CD4-positive, alpha-beta T cell (primary cell): ENCODE measurements around the gene SLC38A10. TPM values are rescaled to one million over a fixed set of nuclear protein-coding genes. Genes with fewer than 3 reads are reported as not detected.

ENCODE experiments used
- ATAC-seq: fragments of 200-7000 bp; cut with Tn5 transposase; one replicate; pipeline ENCODE4 v1.10.0; 2022; ENCODE audit warnings: mild to moderate bottlenecking; ENCODE audit not compliant: poor library complexity
- CTCF ChIA-PET: fragments of 350-600 bp; sonication (Branson Sonifier 250); formaldehyde crosslinking; loops from one replicate; lab custom pipeline; 2021; ENCODE audit warnings: antibody characterized with exemption, inconsistent platforms; lab: Charles Lee
- POLR2A ChIA-PET: fragments of 350-600 bp; sonication (Branson Sonifier 250); formaldehyde crosslinking; loops from one replicate; lab custom pipeline; 2021; ENCODE audit warnings: antibody characterized with exemption, inconsistent platforms; lab: Charles Lee
- DNase-seq, 14 experiments: peaks; one replicate each; pipeline ENCODE4 v3.0.0-alpha.2; 2013 to 2020; ENCODE audit warnings: mixed read lengths in 2 of 14
- H3K27ac ChIP-seq, 2 donors: one replicate each; pipeline versions ENCODE4 v1.5.1 to v1.7.0; 2013; ENCODE audit warnings: low read length in 2 of 2, low read depth in 1 of 2, mild to moderate bottlenecking in 1 of 2
- H3K27me3 ChIP-seq, 2 experiments: 1 replicate in 1 of 2; 2 replicates in 1 of 2; pipeline versions ENCODE4 v1.6.1 to v1.7.0; 2013; ENCODE audit warnings: low read length in 2 of 2, control low read depth in 1 of 2, mild to moderate bottlenecking in 1 of 2, moderate library complexity in 1 of 2; ENCODE audit not compliant: insufficient read depth in 2 of 2, control insufficient read depth in 1 of 2
- H3K36me3 ChIP-seq: one replicate; pipeline ENCODE4 v1.6.1; 2013; ENCODE audit warnings: low read length, control low read depth; ENCODE audit not compliant: insufficient read depth
- H3K4me1 ChIP-seq: one replicate; pipeline ENCODE4 v1.6.1; 2013; ENCODE audit warnings: low read length, control low read depth; ENCODE audit not compliant: insufficient read depth
- H3K4me3 ChIP-seq: one replicate; pipeline ENCODE4 v1.5.1; 2013; ENCODE audit warnings: mild to moderate bottlenecking, low read length, moderate library complexity
- H3K9me3 ChIP-seq, 2 experiments: 1 replicate in 1 of 2; 2 replicates in 1 of 2; pipeline versions ENCODE4 v1.6.1 to v1.7.0; 2013; ENCODE audit warnings: low read length in 2 of 2, mild to moderate bottlenecking in 2 of 2, control low read depth in 1 of 2, moderate library complexity in 1 of 2; ENCODE audit not compliant: control insufficient read depth in 1 of 2, insufficient read depth in 1 of 2
- H3K27ac Mint-ChIP-seq: one replicate; pipeline ENCODE4 v1.8.0; 2020; ENCODE audit warnings: mixed read lengths
- H3K27me3 Mint-ChIP-seq: one replicate; pipeline ENCODE4 v1.8.0; 2021; ENCODE audit warnings: mixed read lengths
- H3K36me3 Mint-ChIP-seq: one replicate; pipeline ENCODE4 v1.8.0; 2021; ENCODE audit warnings: low read depth, mixed read lengths
- H3K4me1 Mint-ChIP-seq: one replicate; pipeline ENCODE4 v1.8.0; 2021; ENCODE audit warnings: low read depth, mixed read lengths
- H3K4me3 Mint-ChIP-seq: one replicate; pipeline ENCODE4 v1.8.0; 2020; ENCODE audit warnings: mild to moderate bottlenecking, mixed read lengths
- H3K9me3 Mint-ChIP-seq: one replicate; pipeline ENCODE4 v1.8.0; 2020; ENCODE audit warnings: mixed read lengths
- CTCF ChIP-seq: fragments of 200-600 bp; IDR thresholded peaks from one replicate; pipeline ENCODE4 v1.8.0; 2022; ENCODE audit warnings: antibody characterized with exemption, mild to moderate bottlenecking
- intact Hi-C, 2 experiments: fragments of 100-400 bp; cut with DNase I in 1 of 2; cut with micrococcal nuclease in 1 of 2; formaldehyde crosslinking; loops; one replicate each; pipeline versions ENCODE4 v1.15.1 to v1.9.0; 2023 to 2025; cut with DNase I, micrococcal nuclease
- total RNA-seq, 174 experiments: library from RNA in 2 of 174; stranded (reverse) in 2 of 174; gene quantifications; one replicate each; pipeline ENCODE4 v1.2.3 and lab custom pipeline; 2021 to 2026

Gene SLC38A10
- total RNA-seq, 2 experiments from 2014 or later: 22.8 to 26.4 TPM

GRCh38 chr17:81285179-81285878 is 9.8 kb downstream of the SLC38A10 start:
- Mint-ChIP-seq H3K27ac (peak overlapping the region; percentile 78), H3K4me1 (peaks cover 50% of the 10 kb centered on the region), H3K4me3 (peak overlapping the region; percentile 86), H3K36me3 (peaks cover 47% of the 10 kb centered on the region), H3K27me3 (no peaks in the 10 kb centered on the region), H3K9me3 (no peaks in the 10 kb centered on the region)
- no peaks in the 10 kb centered on the region for H3K27me3 ChIP-seq
- DNase-seq (peak in 12 of 14 experiments; percentile 28 to 81 (median 48)), ATAC-seq (peak; percentile 88)
- H3K9me3 ChIP-seq: no peaks in the 10 kb centered on the region
- ChIA-PET CTCF (interaction anchor here (0.6 to 1.0 kb wide), 2 partner anchors 11 to 1166 kb away, joined by 3 to 4 read pairs; no protein-coding TSS in a partner anchor), POLR2A (interaction anchor here (1.0 to 3.1 kb wide), 2 partner anchors 10 to 75 kb away, joined by 3 to 24 read pairs; partner anchors contain the start of gene SLC38A10)
- peak overlapping the region; percentile 55 to 76 for H3K27ac ChIP-seq
- TF ChIP-seq CTCF: no peak
- peak overlapping the region; percentile 62 for H3K4me3 ChIP-seq
- intact Hi-C loops: no loop called here
- peaks cover 47% of the 10 kb centered on the region for H3K36me3 ChIP-seq
- H3K4me1 ChIP-seq: peaks cover 61% of the 10 kb centered on the region

GRCh38 chr17:81282876-81283275 is 12.2 kb downstream of the SLC38A10 start:
- no peak for TF ChIP-seq CTCF
- Mint-ChIP-seq H3K27ac (no peak overlapping the region), H3K27me3 (no peaks in the 10 kb centered on the region), H3K36me3 (peaks cover 47% of the 10 kb centered on the region), H3K9me3 (no peaks in the 10 kb centered on the region), H3K4me3 (no peak overlapping the region), H3K4me1 (peaks cover 35% of the 10 kb centered on the region)
- ChIA-PET POLR2A (no interaction called here), CTCF (no interaction called here)
- DNase-seq (no peak), ATAC-seq (no peak)
- H3K4me3 ChIP-seq: no peak overlapping the region
- H3K9me3 ChIP-seq: no peaks in the 10 kb centered on the region
- H3K36me3 ChIP-seq: peaks cover 42% of the 10 kb centered on the region
- no peak overlapping the region for H3K27ac ChIP-seq
- peaks cover 42% of the 10 kb centered on the region for H3K4me1 ChIP-seq
- intact Hi-C loops: no loop called here
- H3K27me3 ChIP-seq: no peaks in the 10 kb centered on the region

GRCh38 chr17:81282141-81282540 is 13.0 kb downstream of the SLC38A10 start:
- Histone ChIP-seq H3K27ac (no peak overlapping the region), H3K36me3 (peaks cover 44% of the 10 kb centered on the region), H3K4me1 (peaks cover 34% of the 10 kb centered on the region), H3K9me3 (no peaks in the 10 kb centered on the region), H3K4me3 (no peak overlapping the region), H3K27me3 (no peaks in the 10 kb centered on the region)
- DNase-seq (no peak), ATAC-seq (no peak)
- H3K36me3 Mint-ChIP-seq: peaks cover 47% of the 10 kb centered on the region
- no peak overlapping the region for H3K27ac Mint-ChIP-seq
- no peaks in the 10 kb centered on the region for H3K9me3 Mint-ChIP-seq
- no peak overlapping the region for H3K4me3 Mint-ChIP-seq
- intact Hi-C loops: no loop called here
- H3K27me3 Mint-ChIP-seq: no peaks in the 10 kb centered on the region
- peaks cover 27% of the 10 kb centered on the region for H3K4me1 Mint-ChIP-seq
- no peak for TF ChIP-seq CTCF
- ChIA-PET CTCF (no interaction called here), POLR2A (no interaction called here)
